ENCODE results near the gene RYR3. TPM values are rescaled to one million over a fixed set of nuclear protein-coding genes. Genes with fewer than 3 reads are reported as not detected.

RYR3 gene
- total and polyA plus RNA-seq, 2 of the 13 experiments (the other 11 are each of a cell fraction or from before 2014, with no cell fraction given): not detected

DNA sequence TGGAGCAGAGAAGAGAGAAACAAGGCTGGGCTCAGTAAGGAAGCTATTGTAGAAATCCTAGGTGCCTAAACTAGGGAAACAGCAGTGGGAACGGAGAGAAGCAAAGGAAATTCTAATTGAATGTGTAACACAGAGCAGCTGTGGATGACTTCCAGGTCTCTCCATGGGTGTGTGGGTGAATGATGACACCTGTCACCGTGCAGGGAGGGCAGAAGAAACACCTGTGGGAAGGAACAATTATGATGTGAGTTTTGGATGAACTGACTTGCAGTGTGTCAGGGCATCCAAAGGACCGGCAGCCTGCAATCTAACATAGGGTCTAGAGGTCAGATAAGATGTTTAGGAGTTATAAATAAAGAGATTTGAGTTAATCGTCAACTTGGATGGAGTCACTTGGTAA, 144.2 kb downstream of the RYR3 start:
- CTCF ChIA-PET (ENCODE audit: low intra/inter-chr PET ratio, low total read pairs): no interaction called here
- Histone ChIP-seq H3K4me2 (ENCODE audit: low read depth, low read length) (no peak overlapping the region), H3K79me2 (ENCODE audit: insufficient read depth, low read length) (no peaks in the 10 kb centered on the region), H4K20me1 (ENCODE audit: insufficient read depth, low read length) (no peaks in the 10 kb centered on the region), H3K27ac (ENCODE audit: extremely low read length, insufficient read depth, low read length) (no peak overlapping the region), H3K27me3 (ENCODE audit: control insufficient read depth in 1 of 2, insufficient read depth in 2 of 2, low read length in 2 of 2) (no peaks in the 10 kb centered on the region), H3K9me3 (ENCODE audit: low read length) (no peaks in the 10 kb centered on the region), H3K36me3 (replicated peaks in 1 of 2; ENCODE audit: control insufficient read depth in 1 of 2, insufficient read depth in 2 of 2, low read length in 2 of 2) (no peaks in the 10 kb centered on the region), H3K4me3 (replicated peaks in 1 of 3; ENCODE audit: insufficient read depth in 1 of 3, low read depth in 2 of 3, low read length in 3 of 3) (no peak overlapping the region), H3K9ac (ENCODE audit: insufficient read depth, low read depth, low read length) (no peak overlapping the region), H3K4me1 (ENCODE audit: insufficient read depth, low read length) (no peaks in the 10 kb centered on the region), H2AFZ (ENCODE audit: low read length) (no peak overlapping the region)
- DNase-seq (ENCODE audit: low spot score) (no peak), FAIRE-seq (no peak), ATAC-seq (no peak)
- intact Hi-C loops (cut with micrococcal nuclease; ENCODE audit: unreplicated experiment) (no loop called here), in situ Hi-C loops (cut with HindIII; ENCODE audit: extremely low pct_ligation_motif_present, low pct_unique_long_range_greater_than_20kb) (no loop called here)
- BruUV-seq (replicated peaks): no TSS peak
- TF ChIP-seq ZNF616 (CRISPR knock-in tag; IDR thresholded peaks at IDR 0.05; ENCODE audit: low read depth): no peak
- WGBS (ENCODE audit: low lambda C conversion rate): 12% methylated on average over 4 of the region's 4 CpGs
- POLR2A ChIA-PET: no interaction called here

DNA sequence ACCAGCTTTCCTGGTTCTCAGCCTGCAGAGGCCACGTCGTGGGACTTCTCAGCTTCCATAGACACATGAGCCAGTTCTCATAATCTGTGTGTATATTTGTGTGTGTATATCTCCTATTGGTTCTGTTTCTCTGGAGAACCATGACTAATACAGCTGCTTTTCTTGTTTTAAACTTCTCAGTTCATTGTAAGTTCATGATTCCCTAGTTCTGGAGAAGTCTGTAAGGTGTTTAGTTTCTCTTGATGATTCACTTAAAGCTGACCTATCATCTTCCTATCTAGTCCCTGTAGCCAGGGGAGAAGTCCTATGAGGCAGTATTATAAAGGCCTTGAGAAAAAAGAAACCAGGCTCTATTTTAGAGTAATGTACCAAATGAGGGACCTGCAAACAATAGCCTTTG, 147.7 kb downstream of the RYR3 start:
- no peaks in the 10 kb centered on the region for H3K79me2 ChIP-seq (ENCODE audit: insufficient read depth, low read length)
- ChIA-PET POLR2A (no interaction called here), CTCF (ENCODE audit: low intra/inter-chr PET ratio, low total read pairs) (no interaction called here)
- in situ Hi-C loops (cut with HindIII; ENCODE audit: extremely low pct_ligation_motif_present, low pct_unique_long_range_greater_than_20kb) (no loop called here), intact Hi-C loops (cut with micrococcal nuclease; ENCODE audit: unreplicated experiment) (no loop called here)
- H2AFZ ChIP-seq (ENCODE audit: low read length): no peak overlapping the region
- no peak for FAIRE-seq
- no peak overlapping the region for H3K4me2 ChIP-seq (ENCODE audit: low read depth, low read length)
- 0% methylated on average over 2 of the region's 2 CpGs for WGBS (ENCODE audit: low lambda C conversion rate)
- no peaks in the 10 kb centered on the region for H3K36me3 ChIP-seq (replicated peaks in 1 of 2; ENCODE audit: control insufficient read depth in 1 of 2, insufficient read depth in 2 of 2, low read length in 2 of 2)
- H3K9me3 ChIP-seq (ENCODE audit: low read length): no peaks in the 10 kb centered on the region
- H3K4me3 ChIP-seq (replicated peaks in 1 of 3; ENCODE audit: insufficient read depth in 1 of 3, low read depth in 2 of 3, low read length in 3 of 3): no peak overlapping the region
- no peaks in the 10 kb centered on the region for H3K27me3 ChIP-seq (ENCODE audit: control insufficient read depth in 1 of 2, insufficient read depth in 2 of 2, low read length in 2 of 2)
- no peak for ATAC-seq
- no TSS peak for BruUV-seq (replicated peaks)
- no peaks in the 10 kb centered on the region for H4K20me1 ChIP-seq (ENCODE audit: insufficient read depth, low read length)
- DNase-seq (ENCODE audit: low spot score): no peak
- H3K4me1 ChIP-seq (ENCODE audit: insufficient read depth, low read length): no peaks in the 10 kb centered on the region
- H3K9ac ChIP-seq (ENCODE audit: insufficient read depth, low read depth, low read length): no peak overlapping the region
- no peak overlapping the region for H3K27ac ChIP-seq (ENCODE audit: extremely low read length, insufficient read depth, low read length)
- TF ChIP-seq SSRP1 (CRISPR knock-in tag; IDR thresholded peaks at IDR 0.05): no peak
- TF ChIP-seq, protein P1, sequence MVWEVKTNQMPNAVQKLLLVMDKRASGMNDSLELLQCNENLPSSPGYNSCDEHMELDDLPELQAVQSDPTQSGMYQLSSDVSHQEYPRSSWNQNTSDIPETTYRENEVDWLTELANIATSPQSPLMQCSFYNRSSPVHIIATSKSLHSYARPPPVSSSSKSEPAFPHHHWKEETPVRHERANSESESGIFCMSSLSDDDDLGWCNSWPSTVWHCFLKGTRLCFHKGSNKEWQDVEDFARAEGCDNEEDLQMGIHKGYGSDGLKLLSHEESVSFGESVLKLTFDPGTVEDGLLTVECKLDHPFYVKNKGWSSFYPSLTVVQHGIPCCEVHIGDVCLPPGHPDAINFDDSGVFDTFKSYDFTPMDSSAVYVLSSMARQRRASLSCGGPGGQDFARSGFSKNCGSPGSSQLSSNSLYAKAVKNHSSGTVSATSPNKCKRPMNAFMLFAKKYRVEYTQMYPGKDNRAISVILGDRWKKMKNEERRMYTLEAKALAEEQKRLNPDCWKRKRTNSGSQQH (CRISPR knock-in tag; IDR thresholded peaks at IDR 0.05; ENCODE audit: low read depth): no peak
- TF ChIP-seq, protein P2, sequence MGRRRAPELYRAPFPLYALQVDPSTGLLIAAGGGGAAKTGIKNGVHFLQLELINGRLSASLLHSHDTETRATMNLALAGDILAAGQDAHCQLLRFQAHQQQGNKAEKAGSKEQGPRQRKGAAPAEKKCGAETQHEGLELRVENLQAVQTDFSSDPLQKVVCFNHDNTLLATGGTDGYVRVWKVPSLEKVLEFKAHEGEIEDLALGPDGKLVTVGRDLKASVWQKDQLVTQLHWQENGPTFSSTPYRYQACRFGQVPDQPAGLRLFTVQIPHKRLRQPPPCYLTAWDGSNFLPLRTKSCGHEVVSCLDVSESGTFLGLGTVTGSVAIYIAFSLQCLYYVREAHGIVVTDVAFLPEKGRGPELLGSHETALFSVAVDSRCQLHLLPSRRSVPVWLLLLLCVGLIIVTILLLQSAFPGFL (CRISPR knock-in tag; IDR thresholded peaks at IDR 0.05): no peak
- no peak for TF ChIP-seq RFXANK (CRISPR knock-in tag; IDR thresholded peaks at IDR 0.05)
- TF ChIP-seq, protein P3, sequence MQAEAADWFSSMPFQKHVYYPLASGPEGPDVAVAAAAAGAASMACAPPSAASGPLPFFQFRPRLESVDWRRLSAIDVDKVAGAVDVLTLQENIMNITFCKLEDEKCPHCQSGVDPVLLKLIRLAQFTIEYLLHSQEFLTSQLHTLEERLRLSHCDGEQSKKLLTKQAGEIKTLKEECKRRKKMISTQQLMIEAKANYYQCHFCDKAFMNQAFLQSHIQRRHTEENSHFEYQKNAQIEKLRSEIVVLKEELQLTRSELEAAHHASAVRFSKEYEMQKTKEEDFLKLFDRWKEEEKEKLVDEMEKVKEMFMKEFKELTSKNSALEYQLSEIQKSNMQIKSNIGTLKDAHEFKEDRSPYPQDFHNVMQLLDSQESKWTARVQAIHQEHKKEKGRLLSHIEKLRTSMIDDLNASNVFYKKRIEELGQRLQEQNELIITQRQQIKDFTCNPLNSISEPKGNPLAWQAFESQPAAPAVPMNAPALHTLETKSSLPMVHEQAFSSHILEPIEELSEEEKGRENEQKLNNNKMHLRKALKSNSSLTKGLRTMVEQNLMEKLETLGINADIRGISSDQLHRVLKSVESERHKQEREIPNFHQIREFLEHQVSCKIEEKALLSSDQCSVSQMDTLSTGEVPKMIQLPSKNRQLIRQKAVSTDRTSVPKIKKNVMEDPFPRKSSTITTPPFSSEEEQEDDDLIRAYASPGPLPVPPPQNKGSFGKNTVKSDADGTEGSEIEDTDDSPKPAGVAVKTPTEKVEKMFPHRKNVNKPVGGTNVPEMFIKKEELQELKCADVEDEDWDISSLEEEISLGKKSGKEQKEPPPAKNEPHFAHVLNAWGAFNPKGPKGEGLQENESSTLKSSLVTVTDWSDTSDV (CRISPR knock-in tag; IDR thresholded peaks at IDR 0.05): no peak
- no peak for TF ChIP-seq ZNF558 (CRISPR knock-in tag; IDR thresholded peaks at IDR 0.05; ENCODE audit: borderline replicate concordance)
- no peak for TF ChIP-seq MYC (CRISPR knock-in tag; IDR thresholded peaks at IDR 0.05; ENCODE audit: borderline replicate concordance)
- no peak for TF ChIP-seq RXRB (CRISPR knock-in tag; IDR thresholded peaks at IDR 0.05; ENCODE audit: borderline replicate concordance)
- TF ChIP-seq RBM39 (IDR thresholded peaks at IDR 0.05; ENCODE audit: low read depth, low read length, poor library complexity, severe bottlenecking): no peak
- no peak for TF ChIP-seq MAFG (CRISPR knock-in tag; IDR thresholded peaks at IDR 0.05)
- no peak for TF ChIP-seq ZNF20 (CRISPR knock-in tag; IDR thresholded peaks at IDR 0.05)
- TF ChIP-seq ZNF235 (CRISPR knock-in tag; IDR thresholded peaks at IDR 0.05; ENCODE audit: borderline replicate concordance): no peak
- TF ChIP-seq, protein P4, sequence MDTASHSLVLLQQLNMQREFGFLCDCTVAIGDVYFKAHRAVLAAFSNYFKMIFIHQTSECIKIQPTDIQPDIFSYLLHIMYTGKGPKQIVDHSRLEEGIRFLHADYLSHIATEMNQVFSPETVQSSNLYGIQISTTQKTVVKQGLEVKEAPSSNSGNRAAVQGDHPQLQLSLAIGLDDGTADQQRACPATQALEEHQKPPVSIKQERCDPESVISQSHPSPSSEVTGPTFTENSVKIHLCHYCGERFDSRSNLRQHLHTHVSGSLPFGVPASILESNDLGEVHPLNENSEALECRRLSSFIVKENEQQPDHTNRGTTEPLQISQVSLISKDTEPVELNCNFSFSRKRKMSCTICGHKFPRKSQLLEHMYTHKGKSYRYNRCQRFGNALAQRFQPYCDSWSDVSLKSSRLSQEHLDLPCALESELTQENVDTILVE (CRISPR knock-in tag; IDR thresholded peaks at IDR 0.05): no peak

Measured in HepG2 (cell line).